Posterior vena cava (tissue), 2 donors: ENCODE data around the gene ARSG. TPM values are rescaled to one million over a fixed set of nuclear protein-coding genes. Genes with fewer than 3 reads are reported as not detected.

Experiments
- DNase-seq: peaks from one replicate; pipeline ENCODE4 v3.0.0-alpha.2; 2020; ENCODE audit warnings: low spot score
- intact Hi-C, 2 donors: fragments of 100-400 bp; cut with DNase I; formaldehyde crosslinking; loops; one replicate each; pipeline versions ENCODE4 v1.14.1 to v1.14.2; 2022 to 2023
- total RNA-seq, 2 donors: library from RNA; stranded (reverse); fragmentation: NEBNext Ultra II Directional; extraction: Animal tissue kit (Norgen Biotek cat#: 25700); gene quantifications; one replicate each; pipeline ENCODE4 v1.2.1, GENCODE V29; 2021
- donor health status: DM: yes; HTN: yes; CAD: no.
- donor health status: DM: yes; HTN: yes; CAD: no.

The ARSG gene
- total RNA-seq, 2 donors from 2014 or later: 5.7 to 7.5 TPM

- intact Hi-C loops: no loop called here
- DNase-seq: no peak
Measured at GRCh38 chr17:68452724-68453290, 161.5 kb downstream of the ARSG start.

DNA sequence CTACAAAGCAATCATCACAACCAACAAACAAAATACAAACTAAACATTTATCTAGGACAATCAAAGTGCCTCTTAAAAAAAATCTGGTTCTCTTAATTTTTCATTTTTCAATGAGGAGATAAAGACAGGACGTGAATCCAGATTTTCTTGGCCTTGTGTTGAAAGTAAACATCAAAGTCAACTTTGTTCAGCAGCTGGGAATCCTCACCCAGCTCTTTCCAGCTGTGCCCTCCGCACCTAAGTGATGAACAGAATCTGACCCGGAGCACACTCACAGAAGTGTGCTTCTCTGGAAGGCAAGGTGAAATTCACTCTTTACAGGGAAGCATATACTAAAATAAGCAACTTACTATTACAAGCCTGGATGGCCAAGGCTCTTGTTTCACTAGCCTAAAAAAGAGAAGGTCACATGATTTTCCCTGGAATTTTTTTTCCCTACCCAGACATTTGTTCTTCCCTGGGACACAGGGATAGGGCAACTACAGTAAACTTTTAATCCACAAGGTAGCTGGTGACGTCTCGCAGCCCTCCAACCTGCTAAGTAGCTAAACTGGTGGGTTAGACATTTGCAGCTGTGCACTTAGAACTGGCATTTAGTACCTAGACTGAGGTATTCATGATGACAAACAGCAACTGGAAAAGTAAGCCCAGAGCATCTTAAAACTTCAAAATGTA lies 162.8 kb downstream of the ARSG start:
- intact Hi-C loops: no loop called here
- DNase-seq: no peak

DNA sequence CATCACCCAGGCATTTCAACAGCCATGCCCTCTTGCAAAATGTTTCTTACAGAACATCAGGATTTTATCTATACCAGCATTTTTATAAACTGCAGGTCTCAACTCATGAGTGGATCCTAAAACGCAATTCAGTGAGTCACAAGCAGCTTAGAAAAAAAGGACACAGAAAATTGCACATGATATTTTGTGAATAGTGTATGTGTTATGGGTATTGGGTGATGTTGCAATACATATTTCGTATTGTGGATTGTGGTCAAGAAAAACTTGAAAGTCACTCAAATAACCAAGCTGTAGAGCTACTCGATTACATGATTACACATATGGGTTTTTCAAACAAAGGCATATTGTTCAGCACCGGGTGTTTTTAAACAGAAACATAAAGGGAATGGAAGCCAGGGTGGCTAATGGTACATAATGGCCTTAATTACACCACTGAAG lies 164.6 kb downstream of the ARSG start:
- no peak for DNase-seq
- intact Hi-C loops: no loop called here

GRCh38 chr17:68456339-68457167 lies 165.3 kb downstream of the ARSG start:
- intact Hi-C loops: no loop called here
- peak; percentile 95 for DNase-seq

GRCh38 chr17:68457168-68457538 lies 165.9 kb downstream of the ARSG start, which contains the start of gene WIPI1:
Gene WIPI1 (minus strand): TSS chr17:68457496. CDS start chr17:68457421, 75 bp downstream.
- intact Hi-C loops: no loop called here
- peak; percentile 90 for DNase-seq

- intact Hi-C loops: no loop called here
- peak; percentile 100 for DNase-seq
Measured at GRCh38 chr17:68457539-68458259, 166.4 kb downstream of the ARSG start.

GRCh38 chr17:68458260-68459036 lies 167.2 kb downstream of the ARSG start:
- DNase-seq: no peak
- intact Hi-C loops: no loop called here

DNA sequence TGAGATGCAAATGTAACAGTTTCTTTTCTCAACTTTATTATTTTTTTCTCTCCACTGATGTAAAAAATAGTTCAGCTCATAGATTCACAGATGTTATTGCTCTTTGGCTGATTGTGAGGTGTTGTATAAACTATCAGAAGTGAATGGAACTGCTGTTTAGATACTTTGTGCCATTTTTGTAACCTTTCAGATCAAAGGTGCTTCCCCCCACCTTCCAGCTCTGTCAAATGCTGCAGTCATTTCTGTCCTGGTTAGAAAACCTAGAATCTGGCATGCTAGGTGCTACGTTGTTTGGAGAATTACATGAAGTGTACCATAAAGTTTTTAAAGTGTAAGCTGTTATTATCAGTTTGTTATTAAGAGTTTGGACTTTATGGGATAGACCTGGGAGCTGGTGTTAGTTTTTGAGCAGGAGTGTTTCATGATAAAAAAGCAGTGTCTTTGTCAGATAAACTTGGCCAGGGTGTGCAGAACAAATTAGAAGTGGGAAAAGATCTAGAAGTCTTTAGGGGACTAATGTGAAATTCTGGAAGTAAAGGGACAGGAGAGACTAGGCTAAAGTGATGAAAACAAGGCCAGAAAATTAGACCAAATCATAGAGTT lies 167.8 kb downstream of the ARSG start:
- no peak for DNase-seq
- intact Hi-C loops: no loop called here

GRCh38 chr17:68460146-68460545 lies 168.9 kb downstream of the ARSG start:
- DNase-seq: no peak
- intact Hi-C loops: loop anchor here in 1 of 2 donors (10.0 kb wide), 1 partner anchor 285 kb away; no protein-coding TSS in a partner anchor

DNA sequence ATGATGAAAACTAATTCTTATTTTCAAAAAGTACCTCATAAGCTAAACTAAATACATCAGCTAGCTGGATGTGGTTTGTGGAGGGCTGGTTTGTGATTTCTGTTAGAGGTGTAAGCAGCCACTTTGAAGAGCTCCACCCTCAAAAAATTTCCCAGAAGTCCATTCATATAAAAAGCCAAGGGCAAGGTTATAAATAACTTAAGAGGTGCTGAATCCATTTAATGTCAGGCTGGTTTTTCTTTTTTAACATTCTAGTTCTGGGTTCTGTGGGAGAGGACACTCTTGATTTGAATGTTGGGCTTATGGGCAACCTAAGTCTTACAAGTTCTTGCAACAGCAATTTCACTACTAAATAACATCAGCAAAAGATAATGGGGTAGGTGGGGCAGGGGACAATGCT lies 169.4 kb downstream of the ARSG start:
- no peak for DNase-seq
- intact Hi-C loops: loop anchor here in 1 of 2 donors (10.0 kb wide), 1 partner anchor 286 kb away; no protein-coding TSS in a partner anchor

DNA sequence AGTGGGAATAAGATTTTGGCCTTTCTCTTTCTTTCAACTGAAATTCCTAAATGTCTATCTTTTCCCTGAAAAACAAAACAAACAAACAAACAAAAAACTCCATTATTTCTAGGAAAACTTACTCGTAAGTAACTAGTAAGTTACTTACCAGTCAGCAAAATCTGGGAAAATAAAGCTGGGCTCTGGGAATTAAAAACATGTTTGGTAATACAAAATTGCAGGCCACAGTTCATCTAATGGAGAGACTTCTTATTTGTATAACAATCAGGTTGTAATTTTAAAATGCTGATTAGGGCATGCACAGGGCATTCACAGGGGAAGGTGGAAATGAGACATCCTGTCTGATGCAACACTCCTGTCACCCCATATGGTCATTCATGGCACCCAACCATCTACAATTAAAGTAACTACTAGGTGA lies 169.8 kb downstream of the ARSG start:
- DNase-seq: no peak
- intact Hi-C loops: loop anchor here in 1 of 2 donors (10.0 kb wide), 1 partner anchor 286 kb away; no protein-coding TSS in a partner anchor

DNA sequence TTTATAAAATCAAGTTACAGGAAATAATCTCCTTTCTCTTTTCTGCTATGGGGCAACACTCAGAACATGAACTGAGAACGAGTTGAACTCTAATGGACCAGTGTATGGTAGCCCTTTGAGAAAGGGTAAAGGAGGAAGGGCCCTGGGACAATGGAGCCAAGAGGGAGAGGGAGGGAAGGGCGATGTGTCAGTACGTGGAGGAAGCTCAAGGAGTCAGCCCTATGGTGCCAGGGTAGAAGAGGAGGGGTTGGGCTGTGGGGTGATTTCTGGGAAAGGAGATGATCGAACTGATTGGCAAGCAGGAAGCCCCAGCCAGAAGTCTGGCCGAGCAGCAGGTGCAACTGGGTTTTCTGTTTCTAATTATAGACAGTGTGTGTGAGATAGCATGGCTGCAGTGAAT lies 170.3 kb downstream of the ARSG start:
- intact Hi-C loops: loop anchor here in 1 of 2 donors (10.0 kb wide), 1 partner anchor 287 kb away; no protein-coding TSS in a partner anchor

GRCh38 chr17:68462381-68463210 lies 171.3 kb downstream of the ARSG start:
- intact Hi-C loops: loop anchor here in 1 of 2 donors (10.0 kb wide), 1 partner anchor 288 kb away; no protein-coding TSS in a partner anchor

More for the DNA sequence above, 170.3 kb downstream of the ARSG start:
- no peak for DNase-seq

DNA sequence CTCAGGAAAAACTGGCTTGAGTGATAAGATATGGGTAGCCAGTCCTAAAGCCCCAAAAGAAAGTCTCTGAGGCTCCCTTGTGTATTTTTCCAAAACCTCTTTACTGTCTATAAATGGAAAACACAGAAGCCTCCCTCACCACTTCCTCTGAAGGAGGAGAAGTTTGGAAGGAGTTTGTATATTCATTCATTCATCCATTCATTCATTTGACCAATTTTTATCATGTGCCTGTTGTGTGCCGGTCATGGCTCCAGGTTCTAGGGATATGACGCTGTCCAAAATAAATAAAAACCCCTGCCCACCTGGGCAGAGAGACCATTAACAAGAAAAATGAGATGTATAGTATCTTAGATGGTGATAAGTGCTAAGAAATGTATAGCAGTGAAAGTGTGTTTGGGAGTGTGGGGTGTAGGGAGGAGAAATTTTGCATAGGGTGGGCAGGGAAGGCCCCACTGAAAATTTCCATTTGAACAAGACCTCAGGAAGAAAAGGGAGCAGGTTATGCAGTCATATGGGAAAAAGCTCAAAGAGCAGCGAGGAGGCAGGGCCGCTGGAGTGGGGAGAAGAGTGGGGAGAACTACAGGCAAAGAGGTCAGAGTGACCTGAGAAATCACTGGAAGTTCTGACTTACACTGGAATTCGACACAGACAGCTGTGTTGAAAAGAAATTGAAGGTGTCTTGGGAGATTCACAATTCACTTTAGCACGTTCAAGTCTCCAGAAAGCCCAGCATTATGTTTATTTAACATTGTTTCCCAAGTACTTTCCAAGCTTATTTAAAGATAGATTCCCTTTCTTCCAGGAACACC lies 172.1 kb downstream of the ARSG start:
- no peak for DNase-seq

More at GRCh38 chr17:68462381-68463210, 171.3 kb downstream of the ARSG start:
- no peak for DNase-seq

DNA sequence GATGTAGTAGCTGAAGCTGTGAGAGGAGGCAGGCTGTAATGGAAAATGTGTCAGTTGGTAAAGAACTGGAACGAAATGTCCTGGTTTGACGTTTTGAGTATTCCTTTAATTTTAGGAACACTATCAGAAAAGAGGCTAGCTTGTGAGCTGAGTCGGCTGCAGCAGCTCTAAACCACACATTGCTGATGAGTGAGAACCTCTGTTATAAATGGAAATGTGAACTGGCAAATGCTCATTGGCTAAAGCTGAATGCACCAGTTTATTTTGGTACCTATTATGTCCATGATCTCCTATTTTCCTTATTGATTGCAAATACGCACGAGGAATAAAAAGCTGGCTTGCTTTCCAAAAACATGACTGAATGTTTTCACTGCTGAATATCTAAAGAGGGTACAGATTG lies 177.0 kb downstream of the ARSG start:
- DNase-seq: no peak
- intact Hi-C loops: loop anchor here in 1 of 2 donors (10.0 kb wide), 1 partner anchor 294 kb away; no protein-coding TSS in a partner anchor

More for the DNA sequence above, 172.1 kb downstream of the ARSG start:
- intact Hi-C loops: loop anchor here in 1 of 2 donors (10.0 kb wide), 1 partner anchor 289 kb away; no protein-coding TSS in a partner anchor

GRCh38 chr17:68468788-68469187 lies 177.5 kb downstream of the ARSG start:
- intact Hi-C loops: loop anchor here (1.0 to 10.0 kb wide), 2 partner anchors 40 to 294 kb away; no protein-coding TSS in a partner anchor
- DNase-seq: no peak
